SK-N-SH (cell line): Measurements from ENCODE around the gene TMEM107.

Experiments used
- CHD2 ChIP-seq: fragments of 150-350 bp; IDR thresholded peaks from 2 replicates; pipeline ENCODE4 v1.6.1; 2018; ENCODE audit warnings: low read length; ENCODE audit not compliant: partially characterized antibody
- GABPA ChIP-seq: IDR thresholded peaks from 2 replicates; pipeline ENCODE4 v1.4.0; 2012; ENCODE audit warnings: low read depth, mild to moderate bottlenecking
- MAX ChIP-seq: IDR thresholded peaks from 2 replicates; pipeline ENCODE4 v1.4.0; 2012; ENCODE audit warnings: low read depth
- MXI1 ChIP-seq: IDR thresholded peaks from 2 replicates; pipeline ENCODE4 v1.6.1; 2012; ENCODE audit warnings: mild to moderate bottlenecking, low read depth, low read length, improper control_type of control experiment
- PBX3 ChIP-seq: IDR thresholded peaks from 2 replicates; pipeline ENCODE4; 2012
- POLR2AphosphoS5 ChIP-seq: IDR thresholded peaks from 2 replicates; pipeline ENCODE4 v1.6.1; 2012; ENCODE audit warnings: low read depth, low read length
- RAD21 ChIP-seq: IDR thresholded peaks from 2 replicates; pipeline ENCODE4 v1.6.1; 2012; ENCODE audit warnings: mild to moderate bottlenecking, low read length
- RXRA ChIP-seq: IDR thresholded peaks from 2 replicates; pipeline ENCODE4 v1.4.0; 2012; ENCODE audit warnings: low read depth, mild to moderate bottlenecking, borderline replicate concordance
- YY1 ChIP-seq: IDR thresholded peaks from 2 replicates; pipeline ENCODE4 v1.4.0; 2012; ENCODE audit warnings: low read depth, mild to moderate bottlenecking
- TF ChIP-seq, protein P1 (sequence below): fragments of 200-600 bp; sonication (generic); IDR thresholded peaks from 2 replicates; pipeline ENCODE4 v1.6.1; 2017; ENCODE audit warnings: antibody characterized with exemption, mild to moderate bottlenecking, moderate library complexity
- TF ChIP-seq, protein P2 (sequence below): IDR thresholded peaks from 2 replicates; pipeline ENCODE4 v1.6.1; 2012; ENCODE audit warnings: mild to moderate bottlenecking, low read depth, low read length, moderate library complexity

DNA sequence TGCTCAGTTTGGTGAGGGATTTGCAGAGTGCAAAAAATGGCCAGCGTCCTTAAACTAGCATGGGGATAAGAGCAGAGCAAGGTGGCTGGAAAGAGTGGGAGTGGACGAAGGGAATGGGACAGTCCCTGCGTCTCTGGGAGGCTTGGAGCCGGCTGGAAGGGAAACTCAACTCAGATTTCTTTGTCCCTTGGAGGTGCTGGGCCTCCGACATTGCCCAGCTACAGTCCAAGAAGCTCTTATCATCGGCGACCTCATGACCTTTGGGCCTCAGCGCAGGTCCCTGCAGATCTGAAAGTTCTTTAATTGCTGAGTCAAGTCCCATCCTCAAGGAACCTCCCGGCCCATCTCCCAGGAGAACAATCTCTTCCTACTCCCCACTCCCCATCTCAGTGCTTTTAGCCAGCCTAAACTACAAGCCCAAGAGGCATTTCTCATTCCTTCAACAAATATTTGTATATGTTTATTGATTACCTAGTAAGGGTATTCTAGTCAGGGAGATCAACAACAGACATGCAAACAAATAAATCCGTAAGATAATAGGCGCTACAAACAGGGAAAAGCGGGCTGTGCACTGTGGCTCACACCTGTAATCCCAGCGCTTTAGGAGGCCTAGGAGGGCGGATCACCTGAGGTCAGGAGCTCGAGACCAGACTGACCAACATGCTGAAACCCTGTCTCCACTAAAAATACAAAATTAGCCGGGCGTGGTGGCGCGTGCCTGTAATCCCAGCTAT lies 985 bp upstream of the TMEM107 start:
- TF ChIP-seq, protein P1, sequence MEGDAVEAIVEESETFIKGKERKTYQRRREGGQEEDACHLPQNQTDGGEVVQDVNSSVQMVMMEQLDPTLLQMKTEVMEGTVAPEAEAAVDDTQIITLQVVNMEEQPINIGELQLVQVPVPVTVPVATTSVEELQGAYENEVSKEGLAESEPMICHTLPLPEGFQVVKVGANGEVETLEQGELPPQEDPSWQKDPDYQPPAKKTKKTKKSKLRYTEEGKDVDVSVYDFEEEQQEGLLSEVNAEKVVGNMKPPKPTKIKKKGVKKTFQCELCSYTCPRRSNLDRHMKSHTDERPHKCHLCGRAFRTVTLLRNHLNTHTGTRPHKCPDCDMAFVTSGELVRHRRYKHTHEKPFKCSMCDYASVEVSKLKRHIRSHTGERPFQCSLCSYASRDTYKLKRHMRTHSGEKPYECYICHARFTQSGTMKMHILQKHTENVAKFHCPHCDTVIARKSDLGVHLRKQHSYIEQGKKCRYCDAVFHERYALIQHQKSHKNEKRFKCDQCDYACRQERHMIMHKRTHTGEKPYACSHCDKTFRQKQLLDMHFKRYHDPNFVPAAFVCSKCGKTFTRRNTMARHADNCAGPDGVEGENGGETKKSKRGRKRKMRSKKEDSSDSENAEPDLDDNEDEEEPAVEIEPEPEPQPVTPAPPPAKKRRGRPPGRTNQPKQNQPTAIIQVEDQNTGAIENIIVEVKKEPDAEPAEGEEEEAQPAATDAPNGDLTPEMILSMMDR, result no peak
- TF ChIP-seq MAX (no peak), POLR2AphosphoS5 (no peak), PBX3 (no peak), RAD21 (no peak), CHD2 (no peak), YY1 (no peak), RXRA (no peak), GABPA (no peak), MXI1 (no peak)
- TF ChIP-seq, protein P2, sequence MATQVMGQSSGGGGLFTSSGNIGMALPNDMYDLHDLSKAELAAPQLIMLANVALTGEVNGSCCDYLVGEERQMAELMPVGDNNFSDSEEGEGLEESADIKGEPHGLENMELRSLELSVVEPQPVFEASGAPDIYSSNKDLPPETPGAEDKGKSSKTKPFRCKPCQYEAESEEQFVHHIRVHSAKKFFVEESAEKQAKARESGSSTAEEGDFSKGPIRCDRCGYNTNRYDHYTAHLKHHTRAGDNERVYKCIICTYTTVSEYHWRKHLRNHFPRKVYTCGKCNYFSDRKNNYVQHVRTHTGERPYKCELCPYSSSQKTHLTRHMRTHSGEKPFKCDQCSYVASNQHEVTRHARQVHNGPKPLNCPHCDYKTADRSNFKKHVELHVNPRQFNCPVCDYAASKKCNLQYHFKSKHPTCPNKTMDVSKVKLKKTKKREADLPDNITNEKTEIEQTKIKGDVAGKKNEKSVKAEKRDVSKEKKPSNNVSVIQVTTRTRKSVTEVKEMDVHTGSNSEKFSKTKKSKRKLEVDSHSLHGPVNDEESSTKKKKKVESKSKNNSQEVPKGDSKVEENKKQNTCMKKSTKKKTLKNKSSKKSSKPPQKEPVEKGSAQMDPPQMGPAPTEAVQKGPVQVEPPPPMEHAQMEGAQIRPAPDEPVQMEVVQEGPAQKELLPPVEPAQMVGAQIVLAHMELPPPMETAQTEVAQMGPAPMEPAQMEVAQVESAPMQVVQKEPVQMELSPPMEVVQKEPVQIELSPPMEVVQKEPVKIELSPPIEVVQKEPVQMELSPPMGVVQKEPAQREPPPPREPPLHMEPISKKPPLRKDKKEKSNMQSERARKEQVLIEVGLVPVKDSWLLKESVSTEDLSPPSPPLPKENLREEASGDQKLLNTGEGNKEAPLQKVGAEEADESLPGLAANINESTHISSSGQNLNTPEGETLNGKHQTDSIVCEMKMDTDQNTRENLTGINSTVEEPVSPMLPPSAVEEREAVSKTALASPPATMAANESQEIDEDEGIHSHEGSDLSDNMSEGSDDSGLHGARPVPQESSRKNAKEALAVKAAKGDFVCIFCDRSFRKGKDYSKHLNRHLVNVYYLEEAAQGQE, result no peak
